Measurements from ENCODE around the gene PIP5K1C. TPM values are rescaled to one million over a fixed set of nuclear protein-coding genes. Genes with fewer than 3 reads are reported as not detected.

PIP5K1C gene
- total RNA-seq, 1 experiment from 2014 or later = 26.9 TPM

- Histone ChIP-seq H3K9me3 (ENCODE audit: control insufficient read depth in 1 of 2, insufficient read depth in 1 of 2, low read depth in 1 of 2, low read length in 2 of 2) (no peaks in the 10 kb centered on the region), H3K36me3 (ENCODE audit: control insufficient read depth in 1 of 2, insufficient read depth in 2 of 2, low read length in 2 of 2) (peaks cover 0 to 7% of the 10 kb centered on the region in 2 experiments; a peak in 1 of 4 replicates), H3K9ac (ENCODE audit: low read length) (no peak overlapping the region), H3K4me3 (replicated peaks in 1 of 2; ENCODE audit: low read depth in 1 of 2, low read length in 2 of 2) (no peak overlapping the region), H3K4me2 (ENCODE audit: low read length) (no peak overlapping the region), H4K20me1 (ENCODE audit: insufficient read depth) (no peaks in the 10 kb centered on the region), H3K9me2 (ENCODE audit: insufficient read depth) (no peaks in the 10 kb centered on the region), H3K79me2 (ENCODE audit: insufficient read depth, low read length) (no peaks in the 10 kb centered on the region), H3K27me3 (ENCODE audit: insufficient read depth, low read length) (no peaks in the 10 kb centered on the region), H3K27ac (ENCODE audit: low read depth, low read length) (no peak overlapping the region), H2AFZ (ENCODE audit: low read depth, low read length, poor library complexity, severe bottlenecking) (no peak overlapping the region), H3K4me1 (ENCODE audit: control insufficient read depth in 1 of 2, insufficient read depth in 2 of 2, low read length in 2 of 2) (peaks cover 13 to 28% of the 10 kb centered on the region in 2 experiments)
- no peak for TF ChIP-seq TCF7L2 (IDR thresholded peaks at IDR 0.05; ENCODE audit: borderline replicate concordance, extremely low read depth, insufficient read depth, insufficient read length)
- TF ChIP-seq ZBTB33 (IDR thresholded peaks at IDR 0.05; ENCODE audit: extremely low read depth, insufficient replicate concordance, low read length) = no peak
- TF ChIP-seq RAD21 (IDR thresholded peaks at IDR 0.05; ENCODE audit: low read depth) = no peak
- 0 out of 2 replicates have a peak, but pooled peaks have one; percentile 14 for TF ChIP-seq POLR2AphosphoS5 (IDR thresholded peaks at IDR 0.05; ENCODE audit: low read depth, low read length)
- TF ChIP-seq EZH2 (IDR thresholded peaks at IDR 0.05) = no peak
- TF ChIP-seq EZH2phosphoT487 (IDR thresholded peaks at IDR 0.05; ENCODE audit: borderline replicate concordance) = no peak
- TF ChIP-seq ZNF274 (IDR thresholded peaks at IDR 0.05; ENCODE audit: low read depth, low read length) = no peak
- DNase-seq (ENCODE audit: low read depth, low spot score) (no peak), ATAC-seq (no peak)
- ChIA-PET CTCF (no interaction called here), POLR2A (no interaction called here), RAD21 (ENCODE audit: low non-redundant PET in 1 of 2, low total read pairs in 2 of 2, uncharacterized antibody in 2 of 2, unreplicated experiment in 2 of 2) (no interaction called here)
- BruUV-seq (replicated peaks) = no TSS peak
- intact Hi-C loops (cut with micrococcal nuclease) = no loop called here
Measured at GRCh38 chr19:3609779-3610719, 90.2 kb downstream of the PIP5K1C start.
